Nephron progenitor cell (in vitro differentiated cells): Measurements from ENCODE around the gene TMEM198.

ENCODE experiments used
- DNase-seq: peaks from one replicate; pipeline ENCODE4 v3.0.0; 2021
- H3K27ac Mint-ChIP-seq: 2 replicates; pipeline ENCODE4 v1.8.0; 2021; ENCODE audit warnings: mild to moderate bottlenecking, moderate library complexity, mixed read lengths
- H3K27me3 Mint-ChIP-seq: 2 replicates; pipeline ENCODE4 v1.8.0; 2021; ENCODE audit warnings: mild to moderate bottlenecking, low read depth, mixed read lengths; ENCODE audit not compliant: poor library complexity
- H3K36me3 Mint-ChIP-seq: 2 replicates; pipeline ENCODE4 v1.8.0; 2021; ENCODE audit warnings: low read depth, mixed read lengths
- H3K4me1 Mint-ChIP-seq: 2 replicates; pipeline ENCODE4 v1.8.0; 2021; ENCODE audit warnings: mixed read lengths
- H3K4me3 Mint-ChIP-seq: 2 replicates; pipeline ENCODE4 v1.8.0; 2021; ENCODE audit warnings: mild to moderate bottlenecking, moderate library complexity, mixed read lengths
- H3K9me3 Mint-ChIP-seq: 2 replicates; pipeline ENCODE4 v1.8.0; 2021; ENCODE audit warnings: mild to moderate bottlenecking, moderate library complexity, mixed read lengths
- TF ChIP-seq, protein P1 (sequence below): fragments of 200-600 bp; sonication (generic); IDR thresholded peaks from 2 replicates; pipeline ENCODE4 v1.5.0; 2021; ENCODE audit warnings: antibody characterized with exemption

TMEM198 gene, protein sequence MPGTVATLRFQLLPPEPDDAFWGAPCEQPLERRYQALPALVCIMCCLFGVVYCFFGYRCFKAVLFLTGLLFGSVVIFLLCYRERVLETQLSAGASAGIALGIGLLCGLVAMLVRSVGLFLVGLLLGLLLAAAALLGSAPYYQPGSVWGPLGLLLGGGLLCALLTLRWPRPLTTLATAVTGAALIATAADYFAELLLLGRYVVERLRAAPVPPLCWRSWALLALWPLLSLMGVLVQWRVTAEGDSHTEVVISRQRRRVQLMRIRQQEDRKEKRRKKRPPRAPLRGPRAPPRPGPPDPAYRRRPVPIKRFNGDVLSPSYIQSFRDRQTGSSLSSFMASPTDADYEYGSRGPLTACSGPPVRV

DNA sequence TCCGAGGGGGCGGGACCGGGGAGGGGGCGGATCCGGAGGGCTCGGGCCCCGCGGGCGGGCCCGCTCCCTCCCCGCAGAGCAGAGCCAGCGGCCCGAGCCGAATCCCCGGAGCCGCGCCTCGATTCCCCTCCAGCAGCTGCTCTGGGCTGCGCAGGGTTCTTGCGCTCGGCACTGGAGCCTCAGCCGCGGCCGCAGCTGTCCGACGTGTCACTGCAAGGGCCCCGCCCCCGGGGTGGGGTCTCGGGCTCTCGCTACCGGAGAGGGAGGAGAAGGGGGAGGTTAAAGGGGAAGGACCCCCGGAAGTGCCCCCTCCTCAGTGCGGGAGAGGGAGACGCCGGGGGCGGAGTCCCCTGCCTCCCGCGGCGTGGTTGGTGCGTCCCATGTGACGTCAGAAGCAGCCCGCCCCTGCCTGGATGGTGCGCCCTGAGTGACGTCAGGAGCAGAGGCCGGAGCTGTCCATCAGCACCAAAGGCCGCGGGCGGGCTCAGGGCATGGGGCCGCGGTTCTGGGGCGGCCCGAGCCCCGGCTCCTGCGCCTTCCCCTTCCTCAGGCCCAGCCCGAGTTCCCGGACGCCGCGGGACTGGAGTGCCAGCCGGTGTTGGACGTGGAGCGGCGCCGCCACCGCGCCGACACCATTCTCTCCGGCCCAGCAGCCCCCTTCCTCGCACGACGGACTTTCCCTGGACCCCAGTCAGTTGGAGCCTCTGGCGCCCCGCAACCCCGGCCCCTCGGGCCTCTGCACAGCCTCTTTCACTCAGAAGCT is at the start of gene TMEM198, which contains the start of gene CHPF:
TSS of gene TMEM198 (plus strand) at position 433 of the 763 bp plus-strand sequence. CDS start 700 bp downstream, outside the sequence.
TSS of gene CHPF (minus strand) at position 214 of the 763 bp plus-strand sequence. CDS start 271 bp downstream, outside the sequence.
- Mint-ChIP-seq H3K4me1 (peaks cover 30% of the 10 kb centered on the region), H3K36me3 (peaks cover 6% of the 10 kb centered on the region), H3K9me3 (no peaks in the 10 kb centered on the region), H3K4me3 (peak within 1 kb of the TSS; percentile 89), H3K27me3 (peaks cover 49% of the 10 kb centered on the region), H3K27ac (no peak within 1 kb of the TSS)
- TF ChIP-seq, protein P1, sequence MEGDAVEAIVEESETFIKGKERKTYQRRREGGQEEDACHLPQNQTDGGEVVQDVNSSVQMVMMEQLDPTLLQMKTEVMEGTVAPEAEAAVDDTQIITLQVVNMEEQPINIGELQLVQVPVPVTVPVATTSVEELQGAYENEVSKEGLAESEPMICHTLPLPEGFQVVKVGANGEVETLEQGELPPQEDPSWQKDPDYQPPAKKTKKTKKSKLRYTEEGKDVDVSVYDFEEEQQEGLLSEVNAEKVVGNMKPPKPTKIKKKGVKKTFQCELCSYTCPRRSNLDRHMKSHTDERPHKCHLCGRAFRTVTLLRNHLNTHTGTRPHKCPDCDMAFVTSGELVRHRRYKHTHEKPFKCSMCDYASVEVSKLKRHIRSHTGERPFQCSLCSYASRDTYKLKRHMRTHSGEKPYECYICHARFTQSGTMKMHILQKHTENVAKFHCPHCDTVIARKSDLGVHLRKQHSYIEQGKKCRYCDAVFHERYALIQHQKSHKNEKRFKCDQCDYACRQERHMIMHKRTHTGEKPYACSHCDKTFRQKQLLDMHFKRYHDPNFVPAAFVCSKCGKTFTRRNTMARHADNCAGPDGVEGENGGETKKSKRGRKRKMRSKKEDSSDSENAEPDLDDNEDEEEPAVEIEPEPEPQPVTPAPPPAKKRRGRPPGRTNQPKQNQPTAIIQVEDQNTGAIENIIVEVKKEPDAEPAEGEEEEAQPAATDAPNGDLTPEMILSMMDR = no peak
- DNase-seq = peak; percentile 98

DNA sequence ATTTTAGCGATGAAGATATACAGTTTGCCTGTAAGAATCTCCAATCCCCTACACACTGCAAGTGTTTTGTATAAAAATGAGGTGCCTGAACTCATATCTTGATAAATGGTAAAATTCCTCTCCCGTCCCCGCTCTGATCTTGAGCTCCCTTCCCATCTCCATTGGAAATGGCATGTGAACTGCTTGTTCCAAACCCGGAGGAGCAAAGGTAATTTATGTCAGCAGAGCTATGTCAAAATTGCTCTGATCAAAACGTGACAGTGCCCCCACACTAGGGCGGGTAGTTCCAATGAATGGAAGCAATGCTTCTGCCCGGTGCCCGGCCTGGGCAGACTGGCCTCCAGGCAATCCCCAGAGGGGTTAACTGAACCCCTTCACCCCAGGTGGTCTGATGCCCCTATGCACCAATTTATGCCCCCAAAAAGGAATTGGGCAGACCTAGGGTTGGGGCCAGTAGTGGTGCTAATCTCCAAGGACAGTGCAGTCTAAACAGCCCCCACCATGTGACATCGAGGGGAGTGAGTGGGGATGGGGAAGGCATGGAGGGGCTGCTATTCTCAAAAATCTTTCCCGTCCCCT is 48.8 kb upstream of the TMEM198 start:
- peaks cover 43% of the 10 kb centered on the region for H3K4me1 Mint-ChIP-seq
- no peak overlapping the region for H3K27ac Mint-ChIP-seq
- DNase-seq = no peak

DNA sequence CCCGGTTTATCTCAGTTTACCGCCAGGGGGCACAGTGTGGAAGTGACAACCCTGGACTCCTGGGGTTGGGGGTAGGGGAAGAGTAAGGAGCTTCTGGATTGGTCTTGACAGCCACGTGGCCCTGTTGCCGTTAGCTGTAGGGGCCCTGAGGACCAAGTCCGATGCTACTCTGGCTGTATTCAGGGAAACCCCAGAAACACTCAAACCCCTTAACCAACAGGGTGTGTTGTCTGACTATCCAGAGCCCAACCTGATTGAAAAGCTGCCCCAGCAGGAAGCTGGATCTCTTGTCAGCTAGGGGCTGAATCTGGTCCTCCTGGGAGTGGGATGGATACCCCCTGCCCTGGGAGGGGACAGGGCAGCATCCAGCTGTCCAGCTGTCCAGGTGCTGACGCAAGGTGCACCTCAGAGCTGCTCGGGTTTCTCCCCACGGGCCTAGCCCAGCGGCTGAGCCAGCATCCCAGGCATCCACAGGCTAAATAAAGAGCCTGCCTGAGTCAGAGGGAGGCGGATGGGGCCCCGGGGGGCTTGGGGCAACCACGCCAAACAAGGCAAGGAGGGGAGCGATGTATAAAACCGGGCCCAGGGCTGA is 48.2 kb upstream of the TMEM198 start:
- peaks cover 83% of the 10 kb centered on the region for H3K27me3 Mint-ChIP-seq
- DNase-seq = peak; percentile 78
- no peaks in the 10 kb centered on the region for H3K36me3 Mint-ChIP-seq
- H3K27ac Mint-ChIP-seq = no peak overlapping the region
- H3K4me1 Mint-ChIP-seq = peaks cover 48% of the 10 kb centered on the region
- no peak overlapping the region for H3K4me3 Mint-ChIP-seq
- TF ChIP-seq, protein P1 = no peak
- H3K9me3 Mint-ChIP-seq = no peaks in the 10 kb centered on the region

More for the DNA sequence above, 48.8 kb upstream of the TMEM198 start:
- Mint-ChIP-seq H3K36me3 (no peaks in the 10 kb centered on the region), H3K4me3 (no peak overlapping the region), H3K9me3 (no peaks in the 10 kb centered on the region), H3K27me3 (peaks cover 89% of the 10 kb centered on the region)
- TF ChIP-seq, protein P1 = peak; percentile 58

DNA sequence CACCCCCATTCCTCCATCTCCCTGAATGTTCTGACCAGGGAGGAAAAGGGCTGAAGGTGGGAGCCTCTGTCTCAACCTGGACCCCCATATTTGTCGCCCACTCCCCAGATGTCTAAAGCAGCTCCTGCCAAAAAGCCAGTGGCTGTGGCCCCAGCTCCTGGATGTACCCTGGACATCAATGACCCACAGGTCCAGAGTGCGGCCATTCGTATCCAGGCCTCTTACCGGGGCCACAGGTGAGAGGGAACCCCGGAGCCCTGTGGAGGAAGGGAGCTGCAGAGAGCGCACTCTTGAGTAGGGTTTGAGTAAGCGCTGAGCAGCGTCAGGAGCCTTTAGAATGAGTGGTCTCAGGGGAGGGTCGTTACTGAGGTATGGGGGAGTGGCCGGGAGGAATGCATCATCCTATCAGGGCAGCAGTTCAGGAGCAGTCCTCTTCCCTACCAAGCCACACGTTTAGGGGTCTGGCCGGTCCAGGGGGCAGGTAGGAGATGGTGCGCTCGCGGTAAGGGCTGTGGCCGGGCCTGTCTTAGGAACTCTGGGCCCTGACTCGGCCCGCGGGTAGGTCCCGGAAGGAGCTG is 47.5 kb upstream of the TMEM198 start:
- Mint-ChIP-seq H3K4me1 (peaks cover 56% of the 10 kb centered on the region), H3K4me3 (peak overlapping the region; percentile 70), H3K9me3 (no peaks in the 10 kb centered on the region), H3K27me3 (peaks cover 79% of the 10 kb centered on the region), H3K27ac (no peak overlapping the region), H3K36me3 (no peaks in the 10 kb centered on the region)
- TF ChIP-seq, protein P1 = no peak
- no peak for DNase-seq

DNA sequence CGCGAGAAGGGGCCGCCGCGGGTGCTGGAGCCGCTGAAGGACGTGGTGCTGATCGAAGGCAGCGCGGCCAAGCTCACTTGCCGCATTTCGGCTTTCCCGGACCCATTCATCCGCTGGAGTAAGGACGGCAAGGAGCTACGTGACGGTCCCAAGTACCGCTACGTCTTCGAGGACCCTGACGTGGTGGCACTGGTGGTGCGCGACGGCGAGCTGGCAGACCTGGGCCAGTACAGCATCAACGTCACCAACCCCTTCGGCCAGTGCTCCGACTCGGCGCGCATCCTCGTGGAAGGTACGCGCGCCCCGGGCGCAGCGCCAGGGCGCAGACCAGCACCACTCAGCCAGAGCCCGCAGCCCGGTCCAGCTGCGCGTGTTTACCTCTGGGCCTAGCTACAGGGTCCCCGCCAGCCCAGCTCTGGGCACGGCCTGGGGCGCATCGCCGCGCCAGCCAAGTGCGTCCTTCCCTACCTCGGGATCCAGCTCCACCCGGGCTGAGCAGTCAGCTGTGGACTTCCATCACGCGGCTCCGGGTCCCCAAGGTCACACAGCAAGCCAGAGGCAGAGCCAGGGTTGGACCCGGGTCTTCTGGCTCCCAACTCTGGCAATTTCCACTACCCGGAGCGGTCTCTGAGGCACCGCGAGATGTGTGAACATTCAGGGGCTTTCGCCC is 46.9 kb upstream of the TMEM198 start:
- peaks cover 62% of the 10 kb centered on the region for H3K4me1 Mint-ChIP-seq
- H3K27me3 Mint-ChIP-seq = peaks cover 76% of the 10 kb centered on the region
- H3K4me3 Mint-ChIP-seq = peak overlapping the region; percentile 88
- TF ChIP-seq, protein P1 = no peak
- DNase-seq = no peak
- H3K36me3 Mint-ChIP-seq = no peaks in the 10 kb centered on the region
- no peak overlapping the region for H3K27ac Mint-ChIP-seq
- no peaks in the 10 kb centered on the region for H3K9me3 Mint-ChIP-seq
